BE2C (cell line): ENCODE results near the gene PGRMC2.

Source experiments
- DNase-seq: peaks from one replicate; pipeline ENCODE4 v3.0.0-alpha.2; 2020
- H3K27me3 ChIP-seq: fragments of 250-450 bp; sonication (Bioruptor Pico); 2 replicates; pipeline ENCODE4 v1.5.1; 2020; ENCODE audit warnings: mild to moderate bottlenecking
- H3K36me3 ChIP-seq: fragments of 250-450 bp; sonication (Bioruptor Pico); 2 replicates; pipeline ENCODE4 v1.5.1; 2020; ENCODE audit warnings: mild to moderate bottlenecking
- H3K4me1 ChIP-seq: fragments of 250-450 bp; sonication (Bioruptor Pico); 2 replicates; pipeline ENCODE4 v1.5.1; 2020
- H3K4me3 ChIP-seq: 2 replicates; pipeline ENCODE4 v1.5.1; 2011; ENCODE audit warnings: low read depth, low read length
- H3K9me3 ChIP-seq: fragments of 250-450 bp; sonication (Bioruptor Pico); 2 replicates; pipeline ENCODE4 v1.5.1; 2020
- CTCF ChIP-seq: IDR thresholded peaks from 2 replicates; pipeline ENCODE4 v1.5.1; 2012; ENCODE audit warnings: mild to moderate bottlenecking, low read depth, low read length

PGRMC2 gene

GRCh38 chr4:128298146-128298758 is 10.6 kb upstream of the PGRMC2 start:
- Histone ChIP-seq H3K9me3 (no peaks in the 10 kb centered on the region), H3K4me1 (no peaks in the 10 kb centered on the region), H3K4me3 (no peak overlapping the region), H3K27me3 (no peaks in the 10 kb centered on the region), H3K36me3 (no peaks in the 10 kb centered on the region)
- no peak for TF ChIP-seq CTCF
- DNase-seq, result no peak

GRCh38 chr4:128295255-128295654 is 7.6 kb upstream of the PGRMC2 start:
- Histone ChIP-seq H3K27me3 (no peaks in the 10 kb centered on the region), H3K36me3 (no peaks in the 10 kb centered on the region), H3K4me3 (no peak overlapping the region), H3K9me3 (no peaks in the 10 kb centered on the region), H3K4me1 (no peaks in the 10 kb centered on the region)
- DNase-seq, result no peak
- no peak for TF ChIP-seq CTCF

GRCh38 chr4:128294464-128294863 is 6.9 kb upstream of the PGRMC2 start:
- DNase-seq, result no peak
- no peak for TF ChIP-seq CTCF
- Histone ChIP-seq H3K27me3 (no peaks in the 10 kb centered on the region), H3K4me3 (no peak overlapping the region), H3K9me3 (no peaks in the 10 kb centered on the region), H3K4me1 (no peaks in the 10 kb centered on the region), H3K36me3 (no peaks in the 10 kb centered on the region)

GRCh38 chr4:128292349-128292748 is 4.7 kb upstream of the PGRMC2 start:
- TF ChIP-seq CTCF, result no peak
- Histone ChIP-seq H3K4me3 (no peak overlapping the region), H3K27me3 (no peaks in the 10 kb centered on the region), H3K36me3 (no peaks in the 10 kb centered on the region), H3K9me3 (no peaks in the 10 kb centered on the region), H3K4me1 (no peaks in the 10 kb centered on the region)
- DNase-seq, result no peak

- TF ChIP-seq CTCF, result no peak
- no peaks in the 10 kb centered on the region for H3K36me3 ChIP-seq
These were observed 3.5 kb upstream of the PGRMC2 start for GRCh38 chr4:128291096-128291495.

GRCh38 chr4:128290526-128290925 is 2.9 kb upstream of the PGRMC2 start:
- no peak overlapping the region for H3K4me3 ChIP-seq
- no peaks in the 10 kb centered on the region for H3K9me3 ChIP-seq
- no peaks in the 10 kb centered on the region for H3K36me3 ChIP-seq
- H3K4me1 ChIP-seq, result no peaks in the 10 kb centered on the region
- no peak for TF ChIP-seq CTCF
- H3K27me3 ChIP-seq, result no peaks in the 10 kb centered on the region
- DNase-seq, result no peak

More at GRCh38 chr4:128291096-128291495, 3.5 kb upstream of the PGRMC2 start:
- Histone ChIP-seq H3K4me1 (no peaks in the 10 kb centered on the region), H3K27me3 (no peaks in the 10 kb centered on the region), H3K9me3 (no peaks in the 10 kb centered on the region), H3K4me3 (no peak overlapping the region)
- no peak for DNase-seq
